GM12878 (cell line): ENCODE measurements around the gene NCKIPSD.

ENCODE experiments used
- BCLAF1 ChIP-seq: fragments of 450-650 bp; IDR thresholded peaks from 2 replicates; pipeline ENCODE4 v1.6.1; 2017; ENCODE audit warnings: antibody characterized with exemption, mild to moderate bottlenecking, moderate library complexity
- BHLHE40 ChIP-seq, 2 experiments: fragments of 450-650 bp in 1 of 2; IDR thresholded peaks; 2 replicates each; pipeline ENCODE4 v1.6.1; 2011 to 2017; ENCODE audit warnings: low read depth in 2 of 2, borderline replicate concordance in 1 of 2, improper control_type of control experiment in 1 of 2, low read length in 1 of 2, mild to moderate bottlenecking in 1 of 2
- CHD2 ChIP-seq: IDR thresholded peaks from 2 replicates; pipeline ENCODE4 v1.6.1; 2011; ENCODE audit warnings: low read depth, low read length, improper control_type of control experiment, borderline replicate concordance
- EZH2 ChIP-seq: IDR thresholded peaks from 2 replicates; pipeline ENCODE4 v1.6.1; 2012; ENCODE audit warnings: low read depth, mild to moderate bottlenecking, control low read depth, inconsistent platforms, low read length, borderline replicate concordance; ENCODE audit not compliant: control insufficient read depth
- KDM1A ChIP-seq: fragments of 200-600 bp; sonication (generic); IDR thresholded peaks from 2 replicates; pipeline ENCODE4 v1.6.1; 2016; ENCODE audit warnings: borderline replicate concordance
- POLR2A ChIP-seq: IDR thresholded peaks from 2 replicates; pipeline ENCODE4 v1.6.1; 2011; ENCODE audit warnings: low read depth, mild to moderate bottlenecking, low read length
- POLR2AphosphoS5 ChIP-seq: IDR thresholded peaks from 2 replicates; pipeline ENCODE4 v1.6.1; 2011; ENCODE audit warnings: mild to moderate bottlenecking, low read length, inconsistent platforms
- ZBTB40 ChIP-seq: fragments of 450-650 bp; IDR thresholded peaks from 2 replicates; pipeline ENCODE4 v1.6.1; 2016; ENCODE audit warnings: mild to moderate bottlenecking, moderate library complexity, borderline replicate concordance
- TF ChIP-seq, protein P1 (sequence below): fragments of 450-650 bp; IDR thresholded peaks from 2 replicates; pipeline ENCODE4 v1.6.1; 2017; ENCODE audit warnings: mild to moderate bottlenecking
- TF ChIP-seq, protein P2 (sequence below), 3 experiments: IDR thresholded peaks in 2 of 3; conservative IDR thresholded peaks in 1 of 3; 2 replicates each; pipeline ENCODE4 v1.5.1; 2011; ENCODE audit warnings: low read depth in 3 of 3, low read length in 3 of 3, mild to moderate bottlenecking in 3 of 3, control low read depth in 2 of 3, moderate library complexity in 2 of 3, inconsistent platforms in 1 of 3, mixed read lengths in 1 of 3; ENCODE audit not compliant: control insufficient read depth in 2 of 3, insufficient read depth in 1 of 3; ENCODE audit errors: extremely low read depth in 1 of 3

DNA sequence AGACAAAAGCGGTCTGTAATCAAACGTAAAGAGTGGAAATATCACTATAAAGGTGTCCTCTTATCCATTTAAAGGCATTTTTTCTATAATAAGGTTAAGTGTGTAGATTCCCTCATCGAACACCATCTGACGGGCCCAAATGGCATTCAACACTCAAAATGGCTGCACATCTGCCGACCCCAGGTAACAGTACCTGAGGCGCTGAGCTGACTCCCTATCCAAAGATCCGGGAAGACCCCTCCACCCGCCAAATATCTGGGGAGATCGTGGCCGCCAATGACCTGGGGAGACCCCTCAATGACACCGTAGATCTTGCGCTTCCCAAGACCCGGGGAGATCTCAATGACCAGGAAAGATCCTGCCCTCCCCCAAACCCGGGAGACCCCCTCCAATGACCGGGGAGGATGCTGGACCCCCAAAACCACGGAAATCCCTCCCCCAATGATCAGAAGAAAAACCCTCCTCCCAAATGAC is 30.8 kb upstream of the NCKIPSD start:
- TF ChIP-seq BCLAF1, result no peak
- TF ChIP-seq POLR2AphosphoS5, result no peak
- TF ChIP-seq CHD2, result no peak
- TF ChIP-seq, protein P1, sequence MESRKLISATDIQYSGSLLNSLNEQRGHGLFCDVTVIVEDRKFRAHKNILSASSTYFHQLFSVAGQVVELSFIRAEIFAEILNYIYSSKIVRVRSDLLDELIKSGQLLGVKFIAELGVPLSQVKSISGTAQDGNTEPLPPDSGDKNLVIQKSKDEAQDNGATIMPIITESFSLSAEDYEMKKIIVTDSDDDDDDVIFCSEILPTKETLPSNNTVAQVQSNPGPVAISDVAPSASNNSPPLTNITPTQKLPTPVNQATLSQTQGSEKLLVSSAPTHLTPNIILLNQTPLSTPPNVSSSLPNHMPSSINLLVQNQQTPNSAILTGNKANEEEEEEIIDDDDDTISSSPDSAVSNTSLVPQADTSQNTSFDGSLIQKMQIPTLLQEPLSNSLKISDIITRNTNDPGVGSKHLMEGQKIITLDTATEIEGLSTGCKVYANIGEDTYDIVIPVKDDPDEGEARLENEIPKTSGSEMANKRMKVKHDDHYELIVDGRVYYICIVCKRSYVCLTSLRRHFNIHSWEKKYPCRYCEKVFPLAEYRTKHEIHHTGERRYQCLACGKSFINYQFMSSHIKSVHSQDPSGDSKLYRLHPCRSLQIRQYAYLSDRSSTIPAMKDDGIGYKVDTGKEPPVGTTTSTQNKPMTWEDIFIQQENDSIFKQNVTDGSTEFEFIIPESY, result no peak
- no peak for TF ChIP-seq ZBTB40
- no peak for TF ChIP-seq BHLHE40 (IDR thresholded peaks at IDR 0.05; ENCODE audit: borderline replicate concordance in 1 of 2, low read depth in 2 of 2, low read length in 1 of 2)
- TF ChIP-seq POLR2A, result no peak
- TF ChIP-seq, protein P2, sequence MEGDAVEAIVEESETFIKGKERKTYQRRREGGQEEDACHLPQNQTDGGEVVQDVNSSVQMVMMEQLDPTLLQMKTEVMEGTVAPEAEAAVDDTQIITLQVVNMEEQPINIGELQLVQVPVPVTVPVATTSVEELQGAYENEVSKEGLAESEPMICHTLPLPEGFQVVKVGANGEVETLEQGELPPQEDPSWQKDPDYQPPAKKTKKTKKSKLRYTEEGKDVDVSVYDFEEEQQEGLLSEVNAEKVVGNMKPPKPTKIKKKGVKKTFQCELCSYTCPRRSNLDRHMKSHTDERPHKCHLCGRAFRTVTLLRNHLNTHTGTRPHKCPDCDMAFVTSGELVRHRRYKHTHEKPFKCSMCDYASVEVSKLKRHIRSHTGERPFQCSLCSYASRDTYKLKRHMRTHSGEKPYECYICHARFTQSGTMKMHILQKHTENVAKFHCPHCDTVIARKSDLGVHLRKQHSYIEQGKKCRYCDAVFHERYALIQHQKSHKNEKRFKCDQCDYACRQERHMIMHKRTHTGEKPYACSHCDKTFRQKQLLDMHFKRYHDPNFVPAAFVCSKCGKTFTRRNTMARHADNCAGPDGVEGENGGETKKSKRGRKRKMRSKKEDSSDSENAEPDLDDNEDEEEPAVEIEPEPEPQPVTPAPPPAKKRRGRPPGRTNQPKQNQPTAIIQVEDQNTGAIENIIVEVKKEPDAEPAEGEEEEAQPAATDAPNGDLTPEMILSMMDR (IDR thresholded peaks at IDR 0.05 in 2 of 3, conservative IDR thresholded peaks at IDR 0.05 in 1 of 3; ENCODE audit: control insufficient read depth in 2 of 3, extremely low read depth in 1 of 3, insufficient read depth in 1 of 3, low read depth in 3 of 3, low read length in 3 of 3), result no peak
- no peak for TF ChIP-seq KDM1A
- no peak for TF ChIP-seq EZH2
